SJCRH30 (cell line): ENCODE results near the gene TLR6. TPM values are rescaled to one million over a fixed set of nuclear protein-coding genes. Genes with fewer than 3 reads are reported as not detected.

Experiments
- DNase-seq, 2 experiments: peaks; one replicate each; pipeline ENCODE4 v3.0.0-alpha.2; 2015 to 2020
- H3K27ac ChIP-seq: fragments of 250-450 bp; sonication (Bioruptor Pico); 2 replicates; pipeline ENCODE4 v1.5.1; 2020; ENCODE audit warnings: mild to moderate bottlenecking, moderate library complexity
- H3K27me3 ChIP-seq: fragments of 250-450 bp; sonication (Bioruptor Pico); 2 replicates; pipeline ENCODE4 v1.5.1; 2020; ENCODE audit warnings: mild to moderate bottlenecking, moderate library complexity
- H3K36me3 ChIP-seq: fragments of 250-450 bp; sonication (Bioruptor Pico); 2 replicates; pipeline ENCODE4 v1.5.1; 2020; ENCODE audit warnings: mild to moderate bottlenecking, moderate library complexity
- H3K4me1 ChIP-seq: fragments of 250-450 bp; sonication (Bioruptor Pico); 2 replicates; pipeline ENCODE4 v1.5.1; 2020; ENCODE audit warnings: mild to moderate bottlenecking, moderate library complexity
- H3K4me3 ChIP-seq: fragments of 250-450 bp; sonication (Bioruptor Pico); 2 replicates; pipeline ENCODE4 v1.5.1; 2020; ENCODE audit warnings: mild to moderate bottlenecking, moderate library complexity
- H3K9me3 ChIP-seq: fragments of 250-450 bp; sonication (Bioruptor Pico); replicated peaks from 2 replicates; pipeline ENCODE4 v1.5.1; 2020; ENCODE audit warnings: mild to moderate bottlenecking, moderate library complexity
- total RNA-seq: library from RNA; depleted of rRNA; stranded (reverse); fragments of >200 nt; shearing (Covaris generic); gene quantifications from 2 replicates; pipeline ENCODE4 v1.2.3, GENCODE V29; 2014; rRNA removed

Gene TLR6, protein sequence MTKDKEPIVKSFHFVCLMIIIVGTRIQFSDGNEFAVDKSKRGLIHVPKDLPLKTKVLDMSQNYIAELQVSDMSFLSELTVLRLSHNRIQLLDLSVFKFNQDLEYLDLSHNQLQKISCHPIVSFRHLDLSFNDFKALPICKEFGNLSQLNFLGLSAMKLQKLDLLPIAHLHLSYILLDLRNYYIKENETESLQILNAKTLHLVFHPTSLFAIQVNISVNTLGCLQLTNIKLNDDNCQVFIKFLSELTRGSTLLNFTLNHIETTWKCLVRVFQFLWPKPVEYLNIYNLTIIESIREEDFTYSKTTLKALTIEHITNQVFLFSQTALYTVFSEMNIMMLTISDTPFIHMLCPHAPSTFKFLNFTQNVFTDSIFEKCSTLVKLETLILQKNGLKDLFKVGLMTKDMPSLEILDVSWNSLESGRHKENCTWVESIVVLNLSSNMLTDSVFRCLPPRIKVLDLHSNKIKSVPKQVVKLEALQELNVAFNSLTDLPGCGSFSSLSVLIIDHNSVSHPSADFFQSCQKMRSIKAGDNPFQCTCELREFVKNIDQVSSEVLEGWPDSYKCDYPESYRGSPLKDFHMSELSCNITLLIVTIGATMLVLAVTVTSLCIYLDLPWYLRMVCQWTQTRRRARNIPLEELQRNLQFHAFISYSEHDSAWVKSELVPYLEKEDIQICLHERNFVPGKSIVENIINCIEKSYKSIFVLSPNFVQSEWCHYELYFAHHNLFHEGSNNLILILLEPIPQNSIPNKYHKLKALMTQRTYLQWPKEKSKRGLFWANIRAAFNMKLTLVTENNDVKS
- total RNA-seq = 0.20 and 0.51 TPM in 2 replicates

DNA sequence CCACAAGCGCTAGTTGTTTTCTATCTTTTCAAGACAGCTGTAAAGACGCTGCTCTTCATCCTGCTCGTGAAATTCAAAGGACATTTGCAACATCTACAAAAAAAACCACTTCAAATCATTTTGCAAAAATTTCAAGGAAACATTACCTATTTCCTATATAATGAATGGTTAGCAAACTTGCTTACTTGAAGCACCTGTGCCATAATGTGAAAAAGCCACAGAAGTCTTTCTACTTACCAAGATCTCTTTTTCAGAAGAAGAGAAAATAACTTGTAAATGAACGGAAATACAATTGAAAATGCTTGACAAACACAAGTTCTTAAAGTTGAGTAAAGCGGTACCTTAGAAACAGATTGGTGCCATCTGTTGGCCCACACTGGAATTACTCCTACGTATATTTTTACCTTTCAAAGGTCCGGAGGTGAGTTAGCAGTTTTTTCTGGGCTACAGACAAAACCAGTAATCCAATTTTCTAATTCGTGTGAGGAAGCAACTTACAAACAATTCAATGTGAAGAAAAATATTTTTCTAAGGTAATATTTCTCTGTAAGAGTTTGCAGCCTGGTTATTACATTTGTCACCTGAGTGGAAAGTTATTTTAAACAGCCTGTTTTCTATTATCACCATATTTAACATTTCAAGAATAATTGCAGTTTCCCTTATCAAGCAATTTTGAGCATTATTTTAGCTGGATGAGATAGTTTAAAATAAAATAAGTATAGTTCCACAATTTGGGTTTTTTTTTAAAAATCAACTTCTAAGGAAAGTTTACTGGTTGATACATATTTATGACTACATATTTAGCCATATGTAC is at the start of gene TLR6:
TLR6 (minus strand) TSS at position 294 of the 814 bp plus-strand sequence. CDS start 27,344 bp downstream, outside the sequence.
- no peaks in the 10 kb centered on the region for H3K36me3 ChIP-seq
- no peaks in the 10 kb centered on the region for H3K27me3 ChIP-seq
- peaks cover 15% of the 10 kb centered on the region for H3K4me1 ChIP-seq
- DNase-seq = peak; percentile 33 to 75
- H3K27ac ChIP-seq = no peak within 1 kb of the TSS
- no peaks in the 10 kb centered on the region for H3K9me3 ChIP-seq
- H3K4me3 ChIP-seq = peak within 1 kb of the TSS; percentile 20; the same call in 1 of the 2 replicates

DNA sequence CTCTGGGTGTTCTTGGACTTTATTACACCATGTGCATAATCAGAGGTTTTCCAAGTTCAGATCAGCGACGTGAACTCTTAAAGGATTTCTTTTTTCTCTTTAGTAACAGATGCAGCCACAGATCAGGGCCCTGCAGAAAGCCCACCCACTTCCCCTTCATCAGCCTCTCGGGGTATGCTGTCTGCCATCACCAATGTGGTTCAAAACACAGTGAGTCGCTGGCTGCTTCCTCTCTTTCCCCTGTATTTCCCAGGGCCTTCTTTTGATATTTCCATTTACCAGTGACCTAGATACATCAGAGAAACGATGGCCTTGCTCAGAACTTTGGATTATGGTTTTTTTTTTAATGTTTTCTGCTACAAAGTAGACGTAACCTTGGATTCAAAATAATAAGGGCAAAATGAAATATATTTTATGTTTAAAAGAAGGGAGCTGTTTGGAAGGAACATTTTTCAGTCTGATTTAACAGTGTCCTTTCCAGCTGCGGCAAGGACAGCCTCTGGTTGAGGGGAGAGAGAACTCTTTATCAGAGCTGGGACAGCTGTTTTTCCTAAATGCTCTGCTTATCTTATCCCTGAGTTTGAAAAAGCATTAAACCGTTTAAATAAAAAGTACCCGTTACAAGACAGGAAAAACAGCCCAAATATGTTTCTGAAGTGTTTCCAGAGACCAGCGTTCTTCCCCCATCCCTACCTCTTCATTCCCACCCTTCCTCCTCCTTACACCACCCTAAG is 49.2 kb upstream of the TLR6 start:
- DNase-seq = no peak
- no peak overlapping the region for H3K4me3 ChIP-seq
- H3K27ac ChIP-seq = no peak overlapping the region
- H3K36me3 ChIP-seq = peaks cover 44% of the 10 kb centered on the region
- H3K9me3 ChIP-seq = no peaks in the 10 kb centered on the region
- H3K4me1 ChIP-seq = no peaks in the 10 kb centered on the region
- no peaks in the 10 kb centered on the region for H3K27me3 ChIP-seq

DNA sequence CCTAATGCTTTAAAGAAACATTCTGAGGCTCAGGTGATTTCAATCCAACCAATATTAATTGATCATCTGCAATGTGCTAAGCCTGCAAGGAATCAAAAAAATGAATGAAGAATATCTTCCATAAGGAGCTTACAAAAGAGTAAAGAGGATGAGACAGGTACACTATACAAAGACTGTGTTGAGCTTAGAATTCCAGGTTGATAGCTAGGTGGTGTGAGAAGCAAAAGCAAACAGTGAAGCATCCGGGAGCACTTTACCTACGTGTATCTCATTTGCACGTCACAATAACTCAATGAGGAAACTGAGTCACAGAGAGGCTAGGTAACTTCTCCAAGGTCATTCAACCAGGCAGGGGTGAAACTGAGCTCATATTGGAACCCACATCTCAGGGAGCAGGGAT is 48.1 kb upstream of the TLR6 start:
- Histone ChIP-seq H3K4me3 (no peak overlapping the region), H3K36me3 (peaks cover 39% of the 10 kb centered on the region), H3K27ac (no peak overlapping the region), H3K27me3 (no peaks in the 10 kb centered on the region), H3K4me1 (no peaks in the 10 kb centered on the region), H3K9me3 (no peaks in the 10 kb centered on the region)
- DNase-seq = no peak

DNA sequence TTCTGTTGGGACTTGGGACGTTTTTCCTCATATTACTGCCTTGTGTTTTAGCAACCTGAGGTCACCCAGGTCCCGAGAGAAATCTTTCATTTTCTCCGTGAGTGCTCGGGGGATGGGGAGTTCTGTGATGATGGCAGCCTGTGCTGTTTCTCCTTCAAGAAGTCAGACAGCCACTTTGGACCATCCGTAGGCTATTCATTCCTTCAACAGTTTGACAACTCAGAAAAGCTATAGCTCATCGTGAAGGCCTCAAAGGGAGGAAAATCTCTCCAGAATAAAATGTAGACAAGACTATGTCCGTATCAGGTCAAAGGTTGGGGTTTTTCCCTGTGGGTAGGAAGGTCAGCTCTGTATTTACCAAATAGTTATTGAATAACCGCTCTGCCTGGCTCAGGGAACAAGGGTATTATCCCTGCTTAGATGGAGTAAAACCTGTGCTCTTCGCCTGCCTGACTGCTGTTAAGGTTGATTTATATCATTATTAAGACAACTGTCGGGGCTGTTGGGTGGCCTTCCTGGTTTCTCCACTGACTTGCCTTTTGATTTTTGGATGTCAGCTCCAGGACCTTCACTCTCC is 47.6 kb upstream of the TLR6 start:
- Histone ChIP-seq H3K36me3 (peaks cover 34% of the 10 kb centered on the region), H3K27ac (no peak overlapping the region)

DNA sequence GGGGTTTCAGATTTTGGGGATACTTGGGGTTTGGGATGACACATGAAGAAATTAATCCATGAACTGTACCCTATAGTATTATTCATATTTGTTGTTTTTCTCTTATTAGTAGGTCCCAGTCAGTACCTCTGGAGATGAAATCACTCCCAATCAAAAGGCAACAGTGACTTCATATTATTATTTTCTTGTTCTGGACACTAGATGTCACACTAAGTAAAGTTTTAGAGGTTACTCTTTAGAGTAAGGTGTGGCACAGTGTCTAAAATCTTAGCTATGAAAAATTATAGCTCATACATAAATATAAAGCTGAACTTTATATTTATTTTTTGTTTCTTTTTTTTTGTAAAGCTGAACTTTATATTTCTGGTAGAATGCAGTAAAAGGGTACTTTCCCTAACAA is 46.1 kb upstream of the TLR6 start:
- DNase-seq = peak in 1 of 2 experiments; percentile 47
- Histone ChIP-seq H3K4me1 (no peaks in the 10 kb centered on the region), H3K36me3 (peaks cover 26% of the 10 kb centered on the region)

More for the DNA sequence above, 47.6 kb upstream of the TLR6 start:
- Histone ChIP-seq H3K4me3 (no peak overlapping the region), H3K4me1 (no peaks in the 10 kb centered on the region), H3K27me3 (no peaks in the 10 kb centered on the region), H3K9me3 (no peaks in the 10 kb centered on the region)
- no peak for DNase-seq

DNA sequence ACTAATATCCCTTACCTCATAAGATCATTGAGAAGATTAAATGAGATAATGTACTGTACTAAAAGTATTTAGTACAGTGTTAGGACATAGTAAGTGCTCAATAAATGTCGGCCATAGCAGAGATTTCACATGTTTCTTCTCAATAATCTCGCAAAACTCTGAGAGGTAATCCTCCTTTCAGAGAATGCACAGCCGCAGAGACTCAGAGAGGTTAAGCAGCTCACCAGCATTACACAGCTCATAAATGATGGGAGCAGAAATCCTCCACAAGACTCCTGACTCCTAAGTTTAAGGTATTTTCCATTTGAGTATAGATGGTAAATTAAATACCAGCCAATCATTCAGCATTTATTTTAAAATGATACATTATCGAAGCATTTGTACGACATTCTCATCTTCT is 45.6 kb upstream of the TLR6 start:
- Histone ChIP-seq H3K4me1 (no peaks in the 10 kb centered on the region), H3K27ac (no peak overlapping the region)

More for the DNA sequence above, 46.1 kb upstream of the TLR6 start:
- H3K27me3 ChIP-seq = no peaks in the 10 kb centered on the region
- no peaks in the 10 kb centered on the region for H3K9me3 ChIP-seq
- H3K27ac ChIP-seq = no peak overlapping the region
- H3K4me3 ChIP-seq = no peak overlapping the region

DNA sequence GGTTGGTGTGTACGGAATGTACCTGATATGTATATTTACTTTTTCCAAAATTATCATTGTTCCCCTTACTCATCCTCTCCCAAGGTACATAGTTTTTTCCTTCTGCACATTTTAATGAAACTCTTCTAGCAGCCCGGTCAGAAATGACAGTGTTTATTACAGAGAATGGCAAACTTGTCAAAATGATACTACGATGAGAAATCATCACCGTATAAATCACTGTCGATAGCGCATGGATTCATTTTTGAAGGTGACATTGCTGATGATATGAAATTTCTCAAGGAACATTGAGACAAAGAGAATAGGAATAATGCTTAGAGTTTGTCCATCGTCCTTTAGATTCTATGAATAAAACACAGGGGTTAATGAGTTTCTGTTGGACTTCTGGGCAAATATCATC is 41.6 kb upstream of the TLR6 start:
- Histone ChIP-seq H3K4me3 (no peak overlapping the region), H3K9me3 (no peaks in the 10 kb centered on the region), H3K27me3 (no peaks in the 10 kb centered on the region), H3K4me1 (no peaks in the 10 kb centered on the region), H3K36me3 (peaks cover 19% of the 10 kb centered on the region), H3K27ac (no peak overlapping the region)
- no peak for DNase-seq

More for the DNA sequence above, 45.6 kb upstream of the TLR6 start:
- no peak for DNase-seq
- H3K4me3 ChIP-seq = no peak overlapping the region
- no peaks in the 10 kb centered on the region for H3K9me3 ChIP-seq
- peaks cover 23% of the 10 kb centered on the region for H3K36me3 ChIP-seq
- no peaks in the 10 kb centered on the region for H3K27me3 ChIP-seq

DNA sequence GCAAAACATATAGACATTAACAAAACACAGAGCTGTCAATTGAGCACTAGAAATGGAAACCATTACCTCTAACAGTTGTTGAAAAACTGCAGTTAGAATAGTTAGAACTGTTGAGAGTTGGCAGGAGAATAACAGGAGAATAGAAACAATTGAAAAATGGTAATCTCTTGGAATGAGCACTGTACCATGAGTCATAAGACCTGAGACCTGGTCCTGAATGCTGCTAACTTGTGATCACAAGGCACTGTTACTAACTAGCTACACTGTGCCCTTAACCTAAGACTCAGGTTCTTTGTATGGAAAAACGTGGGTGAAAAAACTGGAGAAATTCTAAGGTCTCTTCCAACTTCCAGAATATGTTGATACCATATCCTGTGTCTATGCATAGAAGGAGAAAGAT is 40.3 kb upstream of the TLR6 start:
- Histone ChIP-seq H3K36me3 (peaks cover 29% of the 10 kb centered on the region), H3K27ac (no peak overlapping the region), H3K4me3 (no peak overlapping the region), H3K4me1 (no peaks in the 10 kb centered on the region; the same call in 1 of the 2 replicates), H3K9me3 (no peaks in the 10 kb centered on the region), H3K27me3 (no peaks in the 10 kb centered on the region)
- DNase-seq = no peak

DNA sequence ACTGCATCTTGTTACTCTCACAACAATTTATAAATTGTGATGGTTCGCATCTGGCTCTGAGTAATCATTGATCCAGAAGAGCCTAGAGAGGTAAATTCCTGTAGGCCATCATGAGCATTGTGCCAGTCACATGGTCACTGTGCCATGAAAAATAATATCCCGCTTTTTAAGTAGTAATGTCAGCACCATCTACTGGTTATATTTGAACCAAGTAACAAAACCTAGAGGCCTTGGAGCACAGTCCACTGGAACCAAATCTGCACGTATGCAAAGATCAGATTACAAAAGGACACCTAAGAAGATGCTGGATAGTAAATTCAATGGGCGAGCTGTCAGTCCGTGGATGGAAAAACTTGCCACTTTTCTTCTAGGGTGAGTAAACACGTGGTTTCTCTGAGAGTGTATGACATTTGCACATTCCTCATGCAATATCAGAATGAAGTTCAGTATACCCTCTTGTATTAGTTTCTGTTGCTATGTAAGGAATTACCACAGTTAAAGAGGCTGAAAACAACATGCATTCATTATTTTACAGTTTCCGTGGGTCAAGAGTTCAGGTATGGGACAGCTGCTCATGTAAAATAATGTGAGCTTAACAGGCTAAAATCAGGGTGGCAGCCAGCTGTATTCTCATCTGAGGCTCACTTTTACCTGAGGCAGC is 37.8 kb upstream of the TLR6 start:
- Histone ChIP-seq H3K27ac (no peak overlapping the region), H3K9me3 (no peaks in the 10 kb centered on the region), H3K36me3 (peaks cover 32% of the 10 kb centered on the region), H3K4me1 (peaks cover 15% of the 10 kb centered on the region), H3K4me3 (no peak overlapping the region), H3K27me3 (no peaks in the 10 kb centered on the region)
- DNase-seq = no peak

DNA sequence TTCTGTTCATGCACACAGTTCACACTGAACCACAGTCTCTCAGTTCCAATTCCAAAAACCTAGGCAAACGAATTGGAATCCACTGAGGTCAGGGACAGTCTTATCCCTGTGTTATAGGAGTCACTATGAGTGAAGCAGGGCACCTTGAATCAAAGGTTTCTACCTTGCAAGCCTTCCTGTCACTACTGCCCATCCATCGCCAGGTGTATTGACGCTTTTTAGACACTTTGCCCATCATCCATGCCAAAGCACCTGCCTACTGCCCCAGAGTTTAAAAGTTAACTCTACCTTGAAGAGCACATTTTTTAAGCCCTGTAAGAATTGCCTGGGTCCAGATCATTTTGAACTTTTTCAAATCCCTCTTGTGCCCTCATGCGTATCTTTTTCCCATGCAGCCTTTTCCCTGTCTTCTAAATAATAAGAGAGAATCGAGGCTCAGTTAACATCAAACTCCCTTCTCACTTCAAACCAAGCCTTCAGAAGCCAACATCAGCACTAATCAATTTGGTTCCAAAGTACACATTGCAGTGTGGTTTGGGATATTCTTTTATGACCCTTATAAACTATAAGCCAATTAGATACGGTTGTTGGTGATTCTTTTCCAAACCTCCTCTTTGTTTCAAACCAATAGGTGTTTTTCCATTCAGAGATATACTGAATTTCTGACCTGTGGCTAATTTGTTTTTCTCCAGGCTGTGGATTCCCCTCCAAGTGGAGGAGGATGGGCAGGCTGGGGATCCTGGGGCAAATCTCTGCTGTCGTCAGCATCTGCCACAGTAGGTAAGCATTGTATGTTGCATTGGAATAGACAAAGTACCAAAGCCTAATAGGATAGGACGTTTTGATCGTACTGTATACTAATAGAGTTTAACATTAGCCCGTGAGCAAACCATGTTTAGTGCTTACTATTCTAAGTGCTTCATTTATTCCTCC is 34.7 kb upstream of the TLR6 start:
- Histone ChIP-seq H3K9me3 (no peaks in the 10 kb centered on the region), H3K4me1 (peaks cover 26% of the 10 kb centered on the region), H3K4me3 (no peak overlapping the region), H3K36me3 (peaks cover 31% of the 10 kb centered on the region), H3K27me3 (no peaks in the 10 kb centered on the region), H3K27ac (no peak overlapping the region)
- no peak for DNase-seq

DNA sequence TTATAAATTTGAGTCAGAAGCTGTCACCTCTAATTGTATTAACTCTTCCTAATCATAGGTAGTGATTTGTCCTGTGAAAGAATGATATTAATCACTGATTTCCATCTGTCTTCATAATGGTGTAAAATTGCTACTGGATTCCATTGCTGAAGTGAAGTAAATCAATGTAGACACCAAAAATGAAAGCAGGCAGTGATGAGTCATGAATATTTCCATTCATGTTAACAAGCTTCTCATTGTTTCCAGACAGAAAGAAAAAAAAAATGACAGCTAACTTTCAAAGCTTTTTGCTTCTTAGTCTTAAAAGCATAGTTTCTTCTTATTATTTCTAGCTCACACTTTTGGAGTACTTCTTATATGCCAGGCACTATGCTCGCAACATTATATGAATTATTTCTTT is 32.5 kb upstream of the TLR6 start:
- no peaks in the 10 kb centered on the region for H3K27me3 ChIP-seq
- no peaks in the 10 kb centered on the region for H3K9me3 ChIP-seq
- H3K4me3 ChIP-seq = no peak overlapping the region
- peaks cover 36% of the 10 kb centered on the region for H3K36me3 ChIP-seq
- DNase-seq = peak in 1 of 2 experiments; percentile 58
- peaks cover 26% of the 10 kb centered on the region for H3K4me1 ChIP-seq
- peak overlapping the region; percentile 58 for H3K27ac ChIP-seq

DNA sequence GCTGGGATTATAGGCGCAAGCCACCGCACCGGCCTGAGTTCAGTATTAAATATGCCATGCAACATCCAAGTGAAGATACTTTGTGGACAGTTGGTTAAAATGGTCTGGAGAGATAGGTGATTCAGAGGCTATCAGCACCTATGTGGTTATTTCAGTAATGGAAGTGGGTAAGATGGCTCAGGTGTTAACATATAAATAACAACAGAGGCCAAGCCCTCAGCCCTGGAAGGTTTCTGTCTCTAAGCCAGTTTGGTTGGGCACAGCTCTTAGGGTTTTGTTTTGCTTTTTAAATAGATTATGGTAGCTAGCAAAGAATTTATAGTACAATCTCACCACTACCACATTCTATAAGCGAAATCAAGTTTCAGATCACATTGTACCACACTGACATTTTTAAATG is 27.6 kb upstream of the TLR6 start:
- no peak overlapping the region for H3K4me3 ChIP-seq
- no peak overlapping the region for H3K27ac ChIP-seq
- no peak for DNase-seq
- peaks cover 38% of the 10 kb centered on the region for H3K36me3 ChIP-seq
- H3K27me3 ChIP-seq = no peaks in the 10 kb centered on the region
- H3K9me3 ChIP-seq = no peaks in the 10 kb centered on the region
- peaks cover 9% of the 10 kb centered on the region for H3K4me1 ChIP-seq
